SHP77 (cell line): ENCODE measurements around the gene SDK1.
"Not testable (repeated sequence)": the region's sequence is repeated elsewhere in the genome, so short reads cannot be mapped to it uniquely, and the experiment has no call there.

Source experiments
- DNase-seq, 2 experiments: peaks; one replicate each; lab custom pipeline; 2025; lab: John Stamatoyannopoulos, UW

SDK1 gene

GRCh38 chr7:4270941-4271715, 970.1 kb downstream of the SDK1 start:
- DNase-seq = no peak

GRCh38 chr7:4271716-4272015, 970.6 kb downstream of the SDK1 start:
- DNase-seq = no peak

- no peak for DNase-seq
Measured at GRCh38 chr7:4272141-4272540, 971.1 kb downstream of the SDK1 start.

GRCh38 chr7:4273566-4274230, 972.6 kb downstream of the SDK1 start:
- DNase-seq = no peak

DNA sequence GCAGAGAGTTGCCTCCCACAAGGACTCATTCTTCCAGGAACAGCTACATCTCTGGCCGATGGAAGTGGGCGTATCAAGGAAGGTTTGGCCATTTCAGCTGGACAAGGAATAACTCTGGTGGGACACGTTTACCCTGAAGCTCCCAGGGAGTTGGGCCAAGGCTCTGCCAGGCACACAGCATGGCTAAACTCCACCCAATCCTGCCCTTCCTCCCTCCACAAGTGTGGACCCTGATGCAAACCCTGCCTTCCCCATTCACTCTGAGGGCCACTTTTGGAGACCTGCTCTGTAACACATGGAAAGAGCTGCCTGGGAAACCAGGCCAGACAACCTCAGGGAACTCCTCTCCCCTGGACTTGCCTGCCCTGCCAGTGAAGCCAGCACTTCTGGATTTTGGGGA, 973.2 kb downstream of the SDK1 start:
- no peak for DNase-seq

DNA sequence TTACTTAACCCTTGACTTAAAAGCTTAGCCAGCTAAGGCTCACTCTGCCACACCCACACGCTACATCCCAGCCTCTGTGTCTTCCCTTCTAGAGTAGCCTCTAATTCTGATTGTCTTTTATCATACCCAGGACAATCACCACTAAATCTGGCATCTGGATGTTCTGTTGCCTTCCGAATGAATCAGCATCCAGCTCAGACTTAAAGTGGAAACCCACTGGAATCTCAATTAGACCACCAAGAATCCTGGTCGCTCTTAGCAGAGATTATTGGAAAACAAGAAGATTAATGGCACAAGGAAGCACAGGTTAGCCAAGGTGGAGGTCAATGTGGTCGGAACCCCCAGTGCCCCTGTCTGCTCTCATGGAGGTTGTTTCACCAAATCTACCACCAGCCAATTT, 976.9 kb downstream of the SDK1 start:
- DNase-seq = no peak

- DNase-seq = no peak
Measured at GRCh38 chr7:4279216-4279615, 978.2 kb downstream of the SDK1 start.

GRCh38 chr7:4281231-4281993, 980.4 kb downstream of the SDK1 start:
- DNase-seq = no peak

DNA sequence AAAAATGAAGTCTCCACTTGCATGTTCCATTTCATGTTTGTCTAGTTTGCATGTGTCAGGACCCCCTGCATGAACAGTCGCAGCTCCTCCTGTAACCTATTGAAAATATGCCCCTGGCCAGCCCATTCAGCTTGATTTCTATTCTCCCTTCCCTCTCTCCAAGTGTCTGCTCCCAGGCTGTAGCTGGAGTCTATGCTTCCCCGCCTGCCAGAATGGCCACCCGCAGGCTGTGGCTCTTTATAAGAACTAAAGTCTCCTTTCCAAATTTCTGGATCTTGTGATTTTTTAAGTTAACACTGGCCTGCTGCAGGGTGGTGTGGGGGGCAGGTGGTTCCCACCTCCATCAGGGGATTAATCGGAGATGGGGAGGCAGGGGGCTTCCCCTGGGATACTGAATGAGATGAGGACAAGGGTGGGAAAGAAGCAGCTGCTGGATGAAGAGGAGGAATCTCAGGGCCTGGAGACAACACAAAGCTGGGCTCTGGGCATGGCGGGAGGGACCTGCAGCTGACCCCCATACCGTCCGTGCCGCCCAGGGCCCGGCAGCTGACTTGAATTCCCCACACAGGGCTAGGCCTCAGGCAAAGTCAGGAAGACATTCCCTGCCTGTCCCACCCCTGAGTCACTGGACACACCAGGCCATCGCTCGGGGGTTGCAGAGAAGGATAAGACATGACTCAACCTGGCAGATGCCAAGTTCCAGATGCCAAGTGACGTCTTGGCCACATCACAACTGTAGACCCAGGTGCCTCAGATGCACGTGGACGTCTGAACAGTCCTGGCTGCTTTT, 981.6 kb downstream of the SDK1 start:
- DNase-seq = no peak

- no peak for DNase-seq
Measured at GRCh38 chr7:4286351-4286750, 985.3 kb downstream of the SDK1 start.

DNA sequence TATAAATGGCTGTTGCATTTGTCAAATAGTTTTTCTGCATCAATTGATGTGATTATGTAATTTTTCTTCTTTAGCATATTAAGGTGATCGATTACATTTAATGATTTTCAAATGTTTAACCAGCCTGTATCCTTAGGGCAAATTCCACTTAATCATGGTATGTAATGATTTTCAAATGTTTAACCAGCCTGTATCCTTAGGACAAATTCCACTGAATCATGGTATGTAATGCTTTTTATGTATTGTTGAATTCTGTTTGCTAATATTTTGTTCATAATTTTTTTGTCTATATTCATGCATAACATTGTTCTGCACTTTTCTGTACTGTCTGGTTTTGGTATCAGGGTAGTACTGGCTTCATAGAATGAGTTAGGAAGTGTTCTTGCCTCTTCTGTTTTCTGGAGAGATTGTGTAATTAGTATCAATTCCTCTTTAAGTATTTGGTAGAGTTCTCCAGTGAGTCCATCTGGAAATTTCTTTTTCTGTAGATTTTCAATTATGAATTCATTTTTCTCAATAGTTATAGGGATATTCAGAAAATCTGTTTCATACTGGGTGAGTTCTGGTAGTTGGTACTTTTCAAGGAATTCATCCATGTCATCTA, 987.8 kb downstream of the SDK1 start:
- DNase-seq = no peak

GRCh38 chr7:4297165-4297917, 996.3 kb downstream of the SDK1 start:
- no peak for DNase-seq

DNA sequence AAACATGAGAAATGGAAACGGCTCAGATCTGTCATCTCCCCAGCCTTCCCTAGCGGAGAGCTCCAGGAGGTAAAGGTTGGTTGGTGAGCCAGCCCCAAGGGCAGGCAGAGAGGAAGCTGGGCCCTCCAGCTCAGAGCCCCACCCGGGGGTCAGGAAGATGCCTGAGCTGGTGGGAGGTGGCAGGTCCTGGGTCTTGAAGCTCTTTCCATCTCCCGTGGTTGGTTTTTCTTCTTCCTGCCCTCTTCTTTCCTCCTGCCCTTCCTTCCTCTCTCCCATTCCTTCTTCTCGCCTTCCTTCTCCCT, 996.8 kb downstream of the SDK1 start:
- DNase-seq = no peak

- DNase-seq = no peak
Measured at GRCh38 chr7:4299431-4299830, 998.4 kb downstream of the SDK1 start.

GRCh38 chr7:4302203-4302905, 1001.3 kb downstream of the SDK1 start:
- no peak for DNase-seq

DNA sequence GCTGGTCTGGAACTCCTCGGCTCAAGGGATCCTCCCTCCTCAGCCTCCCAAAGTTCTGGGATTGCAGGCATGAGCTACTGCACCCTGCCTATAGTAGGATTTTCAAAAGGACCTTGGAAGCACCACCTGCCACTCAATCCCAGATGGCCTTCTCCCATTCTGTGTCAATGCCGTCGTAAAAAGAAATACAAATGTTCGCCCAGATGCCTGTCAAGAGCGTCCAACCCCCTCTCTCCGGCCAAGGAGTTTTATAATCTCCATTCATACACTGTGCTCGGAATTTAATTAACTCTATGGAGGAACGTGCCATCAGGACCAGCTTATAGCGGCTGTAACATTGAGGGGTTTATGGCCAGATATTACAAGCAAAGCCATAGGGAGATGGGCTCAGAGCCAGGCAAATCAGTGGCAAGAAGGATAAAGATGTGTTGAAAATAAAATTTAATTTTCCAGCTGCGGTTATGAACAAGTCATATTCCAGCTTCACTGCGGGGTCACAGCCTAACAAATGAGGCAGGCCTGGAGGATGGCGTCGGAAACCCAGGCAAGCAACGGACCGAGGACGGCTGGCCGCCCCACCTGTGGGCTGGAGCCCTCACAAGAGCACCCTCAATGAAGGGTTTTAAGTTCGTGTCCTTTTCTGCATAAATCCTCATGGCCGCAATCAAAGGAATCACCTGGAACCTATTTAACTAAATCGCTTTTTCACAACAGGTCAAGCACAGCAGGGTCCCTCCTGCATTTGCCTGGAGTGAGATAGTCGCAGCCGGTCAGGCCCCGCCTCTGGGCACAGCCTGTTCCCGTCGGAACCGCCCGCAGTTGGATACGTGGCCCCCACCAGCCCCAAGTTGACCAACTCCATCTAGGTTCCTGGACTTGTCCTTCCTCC, 1006.5 kb downstream of the SDK1 start:
- no peak for DNase-seq

DNA sequence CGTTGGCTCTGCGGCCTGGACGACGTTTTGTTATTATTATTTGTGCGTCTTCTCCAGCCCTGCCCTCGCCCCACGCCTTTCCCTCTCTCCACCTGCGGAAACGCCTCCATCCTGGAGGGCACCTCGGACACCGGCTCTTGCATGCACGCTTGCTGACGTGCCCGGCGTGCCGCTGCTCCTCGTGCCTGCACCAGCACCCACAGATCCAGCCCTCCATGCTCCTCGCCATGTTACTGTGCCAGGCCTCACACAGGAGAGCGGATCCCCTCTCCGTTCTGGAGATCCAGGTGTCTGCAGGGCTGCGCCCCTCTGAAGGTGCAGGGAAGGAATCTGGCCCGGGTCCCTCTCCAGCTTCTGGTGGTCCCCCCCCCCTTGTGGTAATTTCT, 1007.1 kb downstream of the SDK1 start:
- DNase-seq = no peak

GRCh38 chr7:4313911-4314310, 1012.9 kb downstream of the SDK1 start:
- not testable (repeated sequence) for DNase-seq

- not testable (repeated sequence) for DNase-seq
Measured at GRCh38 chr7:4314316-4314715, 1013.3 kb downstream of the SDK1 start.
